MV-4-11 (cell line): ENCODE data around the gene SEMA5A.

Source experiments
- DNase-seq: peaks from one replicate; lab custom pipeline; 2025; lab: John Stamatoyannopoulos, UW

Gene SEMA5A

GRCh38 chr5:9009931-9010651 lies 535.8 kb downstream of the SEMA5A start:
- DNase-seq = no peak

- DNase-seq = no peak
Measured at GRCh38 chr5:8997542-8998070, 548.3 kb downstream of the SEMA5A start.

DNA sequence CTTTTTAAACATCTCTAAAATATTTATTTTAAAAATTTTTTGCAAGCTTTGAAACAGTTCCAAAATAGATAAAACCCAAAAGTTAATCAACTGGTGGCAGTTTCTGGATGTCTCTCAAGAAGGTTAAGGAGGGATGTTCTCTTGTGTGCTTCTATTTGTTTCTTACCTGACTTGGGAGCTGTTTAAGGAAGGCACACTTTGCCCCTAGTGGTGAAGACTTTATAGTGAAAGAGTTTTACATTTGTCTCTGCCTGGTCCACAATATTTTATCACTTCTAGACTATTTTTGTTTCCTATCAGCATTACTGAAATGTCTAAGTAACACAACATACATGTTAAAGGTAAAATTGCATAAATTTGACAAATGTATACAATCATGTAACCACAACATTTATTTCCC lies 552.8 kb downstream of the SEMA5A start:
- no peak for DNase-seq
